HCT116 (cell line): Measurements from ENCODE around the gene ATP2C1. TPM values are rescaled to one million over a fixed set of nuclear protein-coding genes. Genes with fewer than 3 reads are reported as not detected.

Source experiments
- ATAC-seq: fragments of 200-7000 bp; cut with Tn5 transposase; 2 replicates; pipeline ENCODE4 v1.9.1; 2020; ENCODE audit warnings: mild to moderate bottlenecking, moderate library complexity
- BruUV-seq: library from RNA; stranded (reverse); fragments of 400-500 nt; replicated peaks from 2 replicates; lab custom pipeline; 2021; lab: Mats Ljungman, UMichigan
- CTCF ChIA-PET: fragments of 300-600 bp; sonication (Branson Sonifier 250); formaldehyde crosslinking; loops from one replicate; lab custom pipeline; 2021; ENCODE audit warnings: antibody characterized with exemption; lab: Charles Lee
- POLR2A ChIA-PET: fragments of 300-600, 350-600 bp; sonication (Branson Sonifier 250); formaldehyde crosslinking; loops from one replicate; lab custom pipeline; 2021; ENCODE audit warnings: antibody characterized with exemption; lab: Charles Lee
- RAD21 ChIA-PET, 2 experiments: fragments of 300-600 bp; sonication (Branson Sonifier 250); formaldehyde crosslinking; loops; one replicate each; lab custom pipeline; 2023; ENCODE audit warnings: low total read pairs in 2 of 2; ENCODE audit not compliant: uncharacterized antibody in 2 of 2, unreplicated experiment in 2 of 2, low non-redundant PET in 1 of 2; lab: Charles Lee
- DNase-seq: peaks from one replicate; pipeline ENCODE4 v3.0.0-alpha.2; 2010; ENCODE audit warnings: low read depth, low spot score
- H2AFZ ChIP-seq: fragments of 200-600 bp; shearing (Covaris generic), sonication (generic); 2 replicates; pipeline ENCODE4 v1.6.1; 2017; ENCODE audit warnings: low read depth, mixed run types, mixed read lengths, antibody characterized with exemption, low read length; ENCODE audit not compliant: poor library complexity, severe bottlenecking
- H3K27ac ChIP-seq: 2 replicates; pipeline ENCODE4 v1.5.1; 2012; ENCODE audit warnings: low read depth, low read length
- H3K27me3 ChIP-seq: fragments of 200-600 bp; sonication (generic); 2 replicates; pipeline ENCODE4 v1.6.1; 2016; ENCODE audit warnings: mixed run types, low read length, mixed read lengths; ENCODE audit not compliant: insufficient read depth
- H3K36me3 ChIP-seq, 2 experiments: fragments of 200-500 bp in 1 of 2; fragments of 200-600 bp in 1 of 2; sonication (Bioruptor generic) in 1 of 2; sonication (generic) in 1 of 2; 2 replicates each; pipeline versions ENCODE4 v1.5.1 to v1.6.1; 2014 to 2016; ENCODE audit warnings: low read length in 2 of 2, inconsistent platforms in 1 of 2, mixed read lengths in 1 of 2, mixed run types in 1 of 2; ENCODE audit not compliant: insufficient read depth in 2 of 2, control insufficient read depth in 1 of 2
- H3K4me1 ChIP-seq, 2 experiments: fragments of 200-600 bp in 1 of 2; sonication (generic) in 1 of 2; 2 replicates each; pipeline versions ENCODE4 v1.5.1 to v1.6.1; 2012 to 2017; ENCODE audit warnings: low read length in 2 of 2, inconsistent platforms in 1 of 2, mild to moderate bottlenecking in 1 of 2, mixed read lengths in 1 of 2, mixed run types in 1 of 2, moderate library complexity in 1 of 2; ENCODE audit not compliant: insufficient read depth in 2 of 2, control insufficient read depth in 1 of 2
- H3K4me2 ChIP-seq: fragments of 200-600 bp; sonication (generic); 2 replicates; pipeline ENCODE4 v1.6.1; 2017; ENCODE audit warnings: mixed run types, low read length, mixed read lengths
- H3K4me3 ChIP-seq, 2 experiments: fragments of 200-600 bp in 1 of 2; sonication (generic) in 1 of 2; replicated peaks in 1 of 2; 2 replicates each; pipeline ENCODE4 v1.5.1; 2011 to 2016; ENCODE audit warnings: low read length in 2 of 2, control low read depth in 1 of 2, low read depth in 1 of 2, mild to moderate bottlenecking in 1 of 2, mixed read lengths in 1 of 2, mixed run types in 1 of 2
- H3K79me2 ChIP-seq: fragments of 200-600 bp; sonication (generic); 2 replicates; pipeline ENCODE4 v1.6.1; 2017; ENCODE audit warnings: mild to moderate bottlenecking, mixed run types, low read length, moderate library complexity, mixed read lengths; ENCODE audit not compliant: insufficient read depth
- H3K9ac ChIP-seq: fragments of 200-600 bp; sonication (generic); 2 replicates; pipeline ENCODE4 v1.6.1; 2016; ENCODE audit warnings: low read length, mixed read lengths
- H3K9me2 ChIP-seq: fragments of 200-600 bp; sonication (generic), shearing (Covaris generic); 2 replicates; pipeline ENCODE4 v1.6.1; 2017; ENCODE audit warnings: mixed run types, mild to moderate bottlenecking, moderate library complexity; ENCODE audit not compliant: insufficient read depth
- H3K9me3 ChIP-seq, 2 experiments: fragments of 200-500 bp in 1 of 2; fragments of 200-600 bp in 1 of 2; sonication (Bioruptor generic) in 1 of 2; sonication (generic) in 1 of 2; 2 replicates each; pipeline ENCODE4 v1.6.1; 2014 to 2017; ENCODE audit warnings: low read length in 2 of 2, mixed read lengths in 2 of 2, inconsistent platforms in 1 of 2, low read depth in 1 of 2, mild to moderate bottlenecking in 1 of 2, mixed run types in 1 of 2, moderate library complexity in 1 of 2; ENCODE audit not compliant: control insufficient read depth in 1 of 2, insufficient read depth in 1 of 2
- H4K20me1 ChIP-seq: fragments of 200-600 bp; sonication (generic), shearing (Covaris generic); 2 replicates; pipeline ENCODE4 v1.6.1; 2017; ENCODE audit warnings: mixed run types, mild to moderate bottlenecking, moderate library complexity; ENCODE audit not compliant: insufficient read depth
- CEBPB ChIP-seq: IDR thresholded peaks from 2 replicates; pipeline ENCODE4 v1.6.1; 2012; ENCODE audit warnings: low read depth
- ELF1 ChIP-seq: IDR thresholded peaks from 2 replicates; pipeline ENCODE4 v1.6.1; 2012; ENCODE audit warnings: low read depth, borderline replicate concordance
- EZH2 ChIP-seq: fragments of 200-600 bp; sonication (generic); IDR thresholded peaks from 2 replicates; pipeline ENCODE4 v1.6.1; 2017; ENCODE audit warnings: antibody characterized with exemption, mixed run types
- FOSL1 ChIP-seq: IDR thresholded peaks from 2 replicates; pipeline ENCODE4 v1.6.1; 2012; ENCODE audit warnings: low read depth
- JUND ChIP-seq: IDR thresholded peaks from 2 replicates; pipeline ENCODE4 v1.6.1; 2012
- POLR2A ChIP-seq: IDR thresholded peaks from 2 replicates; pipeline ENCODE4 v1.7.0; 2011; ENCODE audit warnings: borderline replicate concordance; ENCODE audit not compliant: insufficient read depth, insufficient read length; ENCODE audit errors: extremely low read depth
- POLR2AphosphoS5 ChIP-seq: IDR thresholded peaks from 2 replicates; pipeline ENCODE4 v1.6.1; 2011; ENCODE audit warnings: mild to moderate bottlenecking, low read depth, low read length, moderate library complexity
- SP1 ChIP-seq: IDR thresholded peaks from 2 replicates; pipeline ENCODE4 v1.6.1; 2012; ENCODE audit warnings: low read depth
- SRF ChIP-seq: IDR thresholded peaks from 2 replicates; pipeline ENCODE4 v1.6.1; 2012; ENCODE audit warnings: low read depth
- TCF7L2 ChIP-seq: IDR thresholded peaks from 2 replicates; pipeline ENCODE4 v1.7.0; 2011; ENCODE audit warnings: borderline replicate concordance, inconsistent platforms; ENCODE audit not compliant: insufficient read depth, insufficient read length; ENCODE audit errors: extremely low read depth
- YY1 ChIP-seq: IDR thresholded peaks from 2 replicates; pipeline ENCODE4 v1.6.1; 2011; ENCODE audit warnings: low read length, low read depth, moderate library complexity, mild to moderate bottlenecking; ENCODE audit not compliant: insufficient replicate concordance; ENCODE audit errors: extremely low read depth
- ZBTB33 ChIP-seq: IDR thresholded peaks from 2 replicates; pipeline ENCODE4 v1.6.1; 2011; ENCODE audit warnings: mild to moderate bottlenecking, low read length, moderate library complexity; ENCODE audit not compliant: insufficient replicate concordance; ENCODE audit errors: extremely low read depth
- ZFX ChIP-seq: fragments of 450-650 bp; IDR thresholded peaks from 2 replicates; pipeline ENCODE4 v1.6.1; 2017
- ZNF274 ChIP-seq: fragments of 200-500 bp; sonication (Bioruptor generic); IDR thresholded peaks from 2 replicates; pipeline ENCODE4 v1.6.1; 2014; ENCODE audit warnings: mild to moderate bottlenecking, low read depth, low read length, inconsistent platforms
- intact Hi-C: fragments of 100-400 bp; cut with micrococcal nuclease; formaldehyde crosslinking; loops from 2 replicates; pipeline ENCODE4 v1.10.0; 2022
- total RNA-seq: library from RNA; stranded (reverse); gene quantifications from one replicate; pipeline ENCODE4 v1.2.1, GENCODE V29; 2021; ENCODE audit not compliant: unreplicated experiment
- TF ChIP-seq, protein P1 (sequence below): IDR thresholded peaks from 2 replicates; pipeline ENCODE4 v1.6.1; 2012; ENCODE audit warnings: low read depth
- TF ChIP-seq, protein P2 (sequence below): IDR thresholded peaks from 2 replicates; pipeline ENCODE4 v1.6.1; 2012
- TF ChIP-seq, protein P3 (sequence below): IDR thresholded peaks from 2 replicates; pipeline ENCODE4 v1.6.1; 2012

Gene ATP2C1
- total RNA-seq, 1 experiment from 2014 or later: 69.1 TPM

- Histone ChIP-seq H3K4me1 (no peaks in the 10 kb centered on the region), H4K20me1 (no peaks in the 10 kb centered on the region), H3K9ac (no peak overlapping the region), H2AFZ (no peak overlapping the region), H3K36me3 (no peaks in the 10 kb centered on the region), H3K4me2 (no peak overlapping the region), H3K9me3 (no peaks in the 10 kb centered on the region), H3K9me2 (no peaks in the 10 kb centered on the region), H3K27ac (no peak overlapping the region), H3K79me2 (no peaks in the 10 kb centered on the region), H3K27me3 (peaks cover 24% of the 10 kb centered on the region), H3K4me3 (no peak overlapping the region)
- ATAC-seq: no peak
- intact Hi-C loops: no loop called here
- DNase-seq: no peak
- TF ChIP-seq ZNF274 (no peak), POLR2A (no peak), SP1 (no peak), ELF1 (no peak), EZH2 (no peak), CEBPB (no peak), FOSL1 (no peak), POLR2AphosphoS5 (no peak), TCF7L2 (no peak), YY1 (no peak), SRF (no peak), JUND (no peak), ZBTB33 (no peak), ZFX (no peak)
- TF ChIP-seq, protein P1, sequence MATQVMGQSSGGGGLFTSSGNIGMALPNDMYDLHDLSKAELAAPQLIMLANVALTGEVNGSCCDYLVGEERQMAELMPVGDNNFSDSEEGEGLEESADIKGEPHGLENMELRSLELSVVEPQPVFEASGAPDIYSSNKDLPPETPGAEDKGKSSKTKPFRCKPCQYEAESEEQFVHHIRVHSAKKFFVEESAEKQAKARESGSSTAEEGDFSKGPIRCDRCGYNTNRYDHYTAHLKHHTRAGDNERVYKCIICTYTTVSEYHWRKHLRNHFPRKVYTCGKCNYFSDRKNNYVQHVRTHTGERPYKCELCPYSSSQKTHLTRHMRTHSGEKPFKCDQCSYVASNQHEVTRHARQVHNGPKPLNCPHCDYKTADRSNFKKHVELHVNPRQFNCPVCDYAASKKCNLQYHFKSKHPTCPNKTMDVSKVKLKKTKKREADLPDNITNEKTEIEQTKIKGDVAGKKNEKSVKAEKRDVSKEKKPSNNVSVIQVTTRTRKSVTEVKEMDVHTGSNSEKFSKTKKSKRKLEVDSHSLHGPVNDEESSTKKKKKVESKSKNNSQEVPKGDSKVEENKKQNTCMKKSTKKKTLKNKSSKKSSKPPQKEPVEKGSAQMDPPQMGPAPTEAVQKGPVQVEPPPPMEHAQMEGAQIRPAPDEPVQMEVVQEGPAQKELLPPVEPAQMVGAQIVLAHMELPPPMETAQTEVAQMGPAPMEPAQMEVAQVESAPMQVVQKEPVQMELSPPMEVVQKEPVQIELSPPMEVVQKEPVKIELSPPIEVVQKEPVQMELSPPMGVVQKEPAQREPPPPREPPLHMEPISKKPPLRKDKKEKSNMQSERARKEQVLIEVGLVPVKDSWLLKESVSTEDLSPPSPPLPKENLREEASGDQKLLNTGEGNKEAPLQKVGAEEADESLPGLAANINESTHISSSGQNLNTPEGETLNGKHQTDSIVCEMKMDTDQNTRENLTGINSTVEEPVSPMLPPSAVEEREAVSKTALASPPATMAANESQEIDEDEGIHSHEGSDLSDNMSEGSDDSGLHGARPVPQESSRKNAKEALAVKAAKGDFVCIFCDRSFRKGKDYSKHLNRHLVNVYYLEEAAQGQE: no peak
- TF ChIP-seq, protein P2, sequence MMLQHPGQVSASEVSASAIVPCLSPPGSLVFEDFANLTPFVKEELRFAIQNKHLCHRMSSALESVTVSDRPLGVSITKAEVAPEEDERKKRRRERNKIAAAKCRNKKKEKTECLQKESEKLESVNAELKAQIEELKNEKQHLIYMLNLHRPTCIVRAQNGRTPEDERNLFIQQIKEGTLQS: no peak
- TF ChIP-seq, protein P3, sequence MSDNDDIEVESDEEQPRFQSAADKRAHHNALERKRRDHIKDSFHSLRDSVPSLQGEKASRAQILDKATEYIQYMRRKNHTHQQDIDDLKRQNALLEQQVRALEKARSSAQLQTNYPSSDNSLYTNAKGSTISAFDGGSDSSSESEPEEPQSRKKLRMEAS: no peak
- ChIA-PET CTCF (no interaction called here), POLR2A (no interaction called here), RAD21 (no interaction called here)
- BruUV-seq: no TSS peak
Observed at GRCh38 chr3:130853581-130853980, 40.3 kb upstream of the ATP2C1 start.
